H1 (cell line): Measurements from ENCODE around the gene GNAL. TPM values are rescaled to one million over a fixed set of nuclear protein-coding genes. Genes with fewer than 3 reads are reported as not detected.

Experiments used
- CHD7 ChIP-seq: fragments of 300-600 bp; sonication (generic); IDR thresholded peaks from 2 replicates; pipeline ENCODE4 v1.7.1; 2012; ENCODE audit warnings: low read length, moderate library complexity, mild to moderate bottlenecking, inconsistent platforms; ENCODE audit not compliant: insufficient replicate concordance
- KDM1A ChIP-seq: fragments of 200-600, 300-600 bp; sonication (generic); IDR thresholded peaks from 2 replicates; pipeline ENCODE4 v1.7.1; 2016; ENCODE audit warnings: mild to moderate bottlenecking, low read length, borderline replicate concordance
- polyA plus RNA-seq, 7 experiments: library from polyadenylated mRNA; depleted of rRNA in 3 of 7; stranded (reverse) in 5 of 7; unstranded in 2 of 7; fragments of >200 nt in 5 of 7; fragments of 200-250 nt in 2 of 7; gene quantifications; 1 replicate in 5 of 7; 2 replicates in 1 of 7; 4 replicates in 1 of 7; pipeline versions ENCODE4 v1.2.1 to v1.2.3, GENCODE V29; 2011 to 2013; ENCODE audit warnings: missing spikeins in 2 of 7, mixed read lengths in 2 of 7
- total RNA-seq: library from RNA; stranded (reverse); fragmentation: NEBNext Ultra II Directional; extraction: Animal tissue kit (Norgen Biotek cat#: 25700); gene quantifications from 2 replicates; pipeline ENCODE4 v1.2.1, GENCODE V29; 2021

The GNAL gene
- total and polyA plus RNA-seq, 2 of the 8 experiments (the other 6 are each of a cell fraction or from before 2014, with no cell fraction given): 13.2 to 18.3 TPM

- TF ChIP-seq CHD7 (no peak), KDM1A (no peak)
These were observed 35.7 kb downstream of the GNAL start (continued) for GRCh38 chr18:11724781-11725180.
